DOHH2 (cell line): ENCODE data around the gene ADNP.
"Not testable (repeated sequence)": the region's sequence is repeated elsewhere in the genome, so short reads cannot be mapped to it uniquely, and the experiment has no call there.

Experiments used
- H3F3A ChIP-seq: fragments of 200-600 bp; sonication (generic), shearing (Covaris generic); 2 replicates; pipeline ENCODE4 v1.6.0; 2016; ENCODE audit warnings: antibody characterized with exemption, mild to moderate bottlenecking; ENCODE audit not compliant: control insufficient read depth, insufficient read depth
- H3K27ac ChIP-seq: fragments of 200-600 bp; sonication (generic); 2 replicates; pipeline ENCODE4 v1.5.1; 2014; ENCODE audit warnings: low read depth, mild to moderate bottlenecking, low read length, moderate library complexity
- H3K27me3 ChIP-seq: fragments of 200-600 bp; sonication (generic); 2 replicates; pipeline ENCODE4 v1.6.1; 2014; ENCODE audit warnings: mild to moderate bottlenecking, low read length, mixed read lengths; ENCODE audit not compliant: control insufficient read depth
- H3K36me3 ChIP-seq: fragments of 200-600 bp; sonication (generic); 2 replicates; pipeline ENCODE4 v1.6.1; 2014; ENCODE audit warnings: mild to moderate bottlenecking, low read length, moderate library complexity, mixed read lengths; ENCODE audit not compliant: control insufficient read depth
- H3K4me1 ChIP-seq: fragments of 200-600 bp; sonication (generic); 2 replicates; pipeline ENCODE4 v1.6.1; 2014; ENCODE audit warnings: mild to moderate bottlenecking, low read length, mixed read lengths; ENCODE audit not compliant: control insufficient read depth
- H3K4me2 ChIP-seq: fragments of 200-600 bp; sonication (generic); 2 replicates; pipeline ENCODE4 v1.6.0; 2014; ENCODE audit warnings: mild to moderate bottlenecking, low read length, moderate library complexity
- H3K4me3 ChIP-seq: fragments of 200-600 bp; sonication (generic); 2 replicates; pipeline ENCODE4 v1.5.1; 2014; ENCODE audit warnings: mild to moderate bottlenecking, low read length, mixed read lengths
- H3K79me2 ChIP-seq: fragments of 200-600 bp; sonication (generic); 2 replicates; pipeline ENCODE4 v1.6.1; 2014; ENCODE audit warnings: mild to moderate bottlenecking, low read length, mixed read lengths; ENCODE audit not compliant: control insufficient read depth
- H3K9me2 ChIP-seq: fragments of 200-600 bp; sonication (generic); replicated peaks from 2 replicates; pipeline ENCODE4 v1.6.1; 2014; ENCODE audit warnings: mild to moderate bottlenecking, low read length, mixed read lengths; ENCODE audit not compliant: control insufficient read depth
- H3K9me3 ChIP-seq: fragments of 200-600 bp; sonication (generic); 2 replicates; pipeline ENCODE4 v1.6.1; 2014; ENCODE audit warnings: antibody characterized with exemption, low read length, mixed read lengths; ENCODE audit not compliant: control insufficient read depth, insufficient read depth
- H4K20me1 ChIP-seq: fragments of 200-600 bp; sonication (generic); 2 replicates; pipeline ENCODE4 v1.6.0; 2014; ENCODE audit warnings: low read depth, mild to moderate bottlenecking, antibody characterized with exemption, low read length, moderate library complexity; ENCODE audit not compliant: control insufficient read depth, insufficient read depth
- CTCF ChIP-seq: fragments of 200-600 bp; sonication (generic); IDR thresholded peaks from one replicate; pipeline ENCODE4 v1.5.1; 2014; ENCODE audit warnings: antibody characterized with exemption, mild to moderate bottlenecking, low read depth, low read length; ENCODE audit not compliant: poor library complexity, severe bottlenecking
- EZH2phosphoT487 ChIP-seq: fragments of 200-600 bp; sonication (generic); IDR thresholded peaks from 2 replicates; pipeline ENCODE4 v1.6.1; 2017; ENCODE audit warnings: borderline replicate concordance, mild to moderate bottlenecking, antibody characterized with exemption, low read length, moderate library complexity, mixed read lengths

Gene ADNP

GRCh38 chr20:50885781-50886180 lies 45.5 kb downstream of the ADNP start:
- Histone ChIP-seq H3K36me3 (peaks cover 54% of the 10 kb centered on the region), H3K4me2 (no peak overlapping the region), H3F3A (peaks cover 68% of the 10 kb centered on the region), H3K9me2 (no peaks in the 10 kb centered on the region), H3K79me2 (no peaks in the 10 kb centered on the region), H3K4me3 (no peak overlapping the region), H3K27me3 (no peaks in the 10 kb centered on the region), H3K4me1 (no peaks in the 10 kb centered on the region), H3K9me3 (no peaks in the 10 kb centered on the region), H4K20me1 (0 out of 2 replicates have a peak, but pooled peaks cover 4% of the 10 kb centered on the region), H3K27ac (no peak overlapping the region)
- TF ChIP-seq EZH2phosphoT487 (no peak), CTCF (no peak)

GRCh38 chr20:50885068-50885467 lies 46.2 kb downstream of the ADNP start:
- Histone ChIP-seq H3K9me2 (no peaks in the 10 kb centered on the region), H3K36me3 (peaks cover 54% of the 10 kb centered on the region), H4K20me1 (0 out of 2 replicates have a peak, but pooled peaks cover 4% of the 10 kb centered on the region), H3K4me2 (no peak overlapping the region), H3K27me3 (no peaks in the 10 kb centered on the region), H3K4me1 (no peaks in the 10 kb centered on the region), H3K9me3 (no peaks in the 10 kb centered on the region), H3K79me2 (no peaks in the 10 kb centered on the region), H3K27ac (no peak overlapping the region), H3F3A (peaks cover 61% of the 10 kb centered on the region), H3K4me3 (no peak overlapping the region)
- TF ChIP-seq EZH2phosphoT487 (no peak), CTCF (no peak)

- H3K4me1 ChIP-seq = no peaks in the 10 kb centered on the region
- H3K27me3 ChIP-seq = no peaks in the 10 kb centered on the region
- H3K4me3 ChIP-seq = no peak overlapping the region
- no peak overlapping the region for H3K27ac ChIP-seq
- H3K9me3 ChIP-seq = no peaks in the 10 kb centered on the region
- peaks cover 54% of the 10 kb centered on the region for H3K36me3 ChIP-seq
- H3F3A ChIP-seq = peaks cover 50% of the 10 kb centered on the region
- H4K20me1 ChIP-seq = 0 out of 2 replicates have a peak, but pooled peaks cover 4% of the 10 kb centered on the region
- no peak for TF ChIP-seq EZH2phosphoT487
- TF ChIP-seq CTCF = no peak
- H3K9me2 ChIP-seq = no peaks in the 10 kb centered on the region
- H3K4me2 ChIP-seq = no peak overlapping the region
- H3K79me2 ChIP-seq = no peaks in the 10 kb centered on the region
Measured at GRCh38 chr20:50883856-50884255, 47.4 kb downstream of the ADNP start.

GRCh38 chr20:50881759-50882424 lies 49.3 kb downstream of the ADNP start:
- not testable (repeated sequence) for H3K27me3 ChIP-seq, H3K79me2 ChIP-seq, H3K4me2 ChIP-seq, H3K4me3 ChIP-seq, H3K27ac ChIP-seq, H4K20me1 ChIP-seq, H3K4me1 ChIP-seq, H3K9me3 ChIP-seq, H3K9me2 ChIP-seq
- Histone ChIP-seq H3K36me3 (peaks cover 62% of the 10 kb centered on the region), H3F3A (peaks cover 35% of the 10 kb centered on the region)
